Mucosa of descending colon (tissue), 3 donors: ENCODE measurements around the gene CYTL1. TPM values are rescaled to one million over a fixed set of nuclear protein-coding genes. Genes with fewer than 3 reads are reported as not detected.
A peak's percentile ranks its signal among the peaks of the same experiment; 100 is the strongest.

ENCODE experiments used
- ATAC-seq: fragments of 200-7000 bp; cut with Tn5 transposase; one replicate; pipeline ENCODE4 v1.9.1; 2020; ENCODE audit warnings: mild to moderate bottlenecking, moderate library complexity
- DNase-seq, 3 donors: peaks; one replicate each; pipeline ENCODE4 v3.0.0-alpha.2; 2020
- H3K36me3 ChIP-seq: fragments of 200-600 bp; one replicate; pipeline ENCODE4 v1.8.0; 2021; ENCODE audit warnings: low read depth, mild to moderate bottlenecking
- H3K4me1 ChIP-seq: fragments of 200-600 bp; one replicate; pipeline ENCODE4 v1.8.0; 2021; ENCODE audit warnings: low read depth, mild to moderate bottlenecking
- H3K4me3 ChIP-seq: fragments of 200-600 bp; one replicate; pipeline ENCODE4 v1.8.0; 2021; ENCODE audit warnings: mild to moderate bottlenecking
- H3K9me3 ChIP-seq: fragments of 200-600 bp; one replicate; pipeline ENCODE4 v1.8.0; 2021; ENCODE audit warnings: mild to moderate bottlenecking
- CTCF ChIP-seq: fragments of 200-600 bp; IDR thresholded peaks from one replicate; pipeline ENCODE4 v1.8.0; 2022; ENCODE audit warnings: antibody characterized with exemption, mild to moderate bottlenecking
- intact Hi-C, 2 donors: fragments of 100-400 bp; cut with DNase I in 1 of 2; cut with micrococcal nuclease in 1 of 2; formaldehyde crosslinking; loops; one replicate each; pipeline versions ENCODE4 v1.11.0 to v1.11.1; 2022; cut with DNase I, micrococcal nuclease
- total RNA-seq, 3 donors: library from RNA; stranded (reverse); fragmentation: NEBNext Ultra II Directional in 2 of 3; extraction: Animal tissue kit (Norgen Biotek cat#: 25700) in 2 of 3; gene quantifications; one replicate each; pipeline versions ENCODE4 v1.2.1 to v1.2.4, GENCODE V29; 2021 to 2023
- donor health status: DM: no; HTN: no; CAD: no; lungs with moderate emphysema.
- donor health status: DM: no; HTN: no; CAD: no.
- donor health status: DM: no; HTN: yes; CAD: no.

CYTL1 gene
- total RNA-seq, 3 donors from 2014 or later = 0.29 to 1.0 TPM; not detected in 1

GRCh38 chr4:5045097-5045496, 25.8 kb upstream of the CYTL1 start:
- Histone ChIP-seq H3K36me3 (no peaks in the 10 kb centered on the region), H3K4me1 (no peaks in the 10 kb centered on the region), H3K9me3 (no peaks in the 10 kb centered on the region), H3K4me3 (no peak overlapping the region)
- intact Hi-C loops = no loop called here
- ATAC-seq = no peak
- DNase-seq = peak in 1 of 3 donors; percentile 33
- no peak for TF ChIP-seq CTCF

GRCh38 chr4:5044341-5044740, 25.1 kb upstream of the CYTL1 start:
- TF ChIP-seq CTCF = no peak
- intact Hi-C loops = no loop called here
- DNase-seq = no peak

GRCh38 chr4:5043579-5043978, 24.3 kb upstream of the CYTL1 start:
- Histone ChIP-seq H3K4me1 (no peaks in the 10 kb centered on the region), H3K9me3 (no peaks in the 10 kb centered on the region), H3K4me3 (no peak overlapping the region), H3K36me3 (no peaks in the 10 kb centered on the region)
- ATAC-seq (no peak), DNase-seq (no peak)
- intact Hi-C loops = no loop called here
- no peak for TF ChIP-seq CTCF

More at GRCh38 chr4:5044341-5044740, 25.1 kb upstream of the CYTL1 start:
- ATAC-seq = no peak
- Histone ChIP-seq H3K36me3 (no peaks in the 10 kb centered on the region), H3K4me3 (no peak overlapping the region), H3K9me3 (no peaks in the 10 kb centered on the region), H3K4me1 (no peaks in the 10 kb centered on the region)

GRCh38 chr4:5041699-5042098, 22.4 kb upstream of the CYTL1 start:
- no peaks in the 10 kb centered on the region for H3K36me3 ChIP-seq
- H3K9me3 ChIP-seq = no peaks in the 10 kb centered on the region
- TF ChIP-seq CTCF = no peak
- ATAC-seq (no peak), DNase-seq (no peak)
- H3K4me1 ChIP-seq = no peaks in the 10 kb centered on the region
- intact Hi-C loops = no loop called here
- no peak overlapping the region for H3K4me3 ChIP-seq

GRCh38 chr4:5040856-5041620, 21.8 kb upstream of the CYTL1 start:
- Histone ChIP-seq H3K9me3 (no peaks in the 10 kb centered on the region), H3K4me1 (no peaks in the 10 kb centered on the region), H3K36me3 (no peaks in the 10 kb centered on the region), H3K4me3 (no peak overlapping the region)
- intact Hi-C loops = no loop called here
- no peak for DNase-seq
- no peak for TF ChIP-seq CTCF
- no peak for ATAC-seq
